HepG2 (cell line): ENCODE measurements around the gene NALCN. TPM values are rescaled to one million over a fixed set of nuclear protein-coding genes. Genes with fewer than 3 reads are reported as not detected.

Experiments used
- ATAC-seq: fragments of 200-7000 bp; cut with Tn5 transposase; 3 replicates; pipeline ENCODE4 v1.9.1; 2020; ENCODE audit warnings: mild to moderate bottlenecking, moderate library complexity
- BruUV-seq: library from RNA; stranded (reverse); fragments of 400-500 nt; replicated peaks from 2 replicates; lab custom pipeline; 2021; lab: Mats Ljungman, UMichigan
- CTCF ChIA-PET: fragments of 300-600 bp; formaldehyde crosslinking; extraction: SDS; loops from one replicate; lab custom pipeline; 2021; ENCODE audit warnings: low total read pairs, inconsistent platforms, low intra/inter-chr PET ratio; lab: Yijun Ruan, JAX
- POLR2A ChIA-PET: fragments of 350-600 bp; sonication (Branson Sonifier 250); formaldehyde crosslinking; loops from one replicate; lab custom pipeline; 2020; ENCODE audit warnings: antibody characterized with exemption, inconsistent platforms; lab: Yijun Ruan, JAX
- DNase-seq: peaks from one replicate; pipeline ENCODE4 v3.0.0-alpha.2; 2015; ENCODE audit warnings: low spot score
- FAIRE-seq: peaks from 3 replicates; lab custom pipeline; 2011; peaks lifted over from hg19 to GRCh38; lab: Jason Lieb, UNC
- H2AFZ ChIP-seq: one replicate; pipeline ENCODE4 v1.6.1; 2011; ENCODE audit warnings: low read length, inconsistent platforms
- H3K27ac ChIP-seq: fragments of 300-600 bp; 3 replicates; pipeline ENCODE4 v1.8.0; 2011; ENCODE audit warnings: mixed run types, mild to moderate bottlenecking, mixed read lengths, low read length, inconsistent platforms; ENCODE audit not compliant: insufficient read depth; ENCODE audit errors: extremely low read length
- H3K27me3 ChIP-seq, 2 experiments: fragments of 200-600 bp in 1 of 2; 2 replicates in 1 of 2; 3 replicates in 1 of 2; pipeline versions ENCODE4 v1.6.0 to v1.8.0; 2011; ENCODE audit warnings: low read length in 2 of 2, mild to moderate bottlenecking in 2 of 2, moderate library complexity in 2 of 2, inconsistent platforms in 1 of 2; ENCODE audit not compliant: insufficient read depth in 2 of 2, control insufficient read depth in 1 of 2
- H3K36me3 ChIP-seq, 2 experiments: fragments of 200-600 bp in 1 of 2; replicated peaks in 1 of 2; 2 replicates in 1 of 2; 3 replicates in 1 of 2; pipeline versions ENCODE4 v1.5.1 to v1.8.0; 2011; ENCODE audit warnings: low read length in 2 of 2, inconsistent platforms in 1 of 2; ENCODE audit not compliant: insufficient read depth in 2 of 2, control insufficient read depth in 1 of 2
- H3K4me1 ChIP-seq: 2 replicates; pipeline ENCODE4 v1.5.1; 2012; ENCODE audit warnings: low read length, inconsistent platforms; ENCODE audit not compliant: insufficient read depth
- H3K4me2 ChIP-seq: 2 replicates; pipeline ENCODE4 v1.6.0; 2011; ENCODE audit warnings: low read depth, low read length, inconsistent platforms
- H3K4me3 ChIP-seq, 3 experiments: fragments of 200-600 bp in 1 of 3; sonication (generic), shearing (Covaris generic) in 1 of 3; replicated peaks in 1 of 3; 2 replicates each; pipeline ENCODE4 v1.5.1; 2011 to 2016; ENCODE audit warnings: low read length in 3 of 3, inconsistent platforms in 2 of 3, low read depth in 2 of 3, mild to moderate bottlenecking in 2 of 3, control low read depth in 1 of 3, mixed read lengths in 1 of 3; ENCODE audit not compliant: insufficient read depth in 1 of 3
- H3K79me2 ChIP-seq: one replicate; pipeline ENCODE4 v1.6.1; 2011; ENCODE audit warnings: low read length, inconsistent platforms; ENCODE audit not compliant: insufficient read depth
- H3K9ac ChIP-seq: 2 replicates; pipeline ENCODE4 v1.6.0; 2011; ENCODE audit warnings: mild to moderate bottlenecking, low read depth, low read length, inconsistent platforms; ENCODE audit not compliant: insufficient read depth
- H3K9me3 ChIP-seq: 2 replicates; pipeline ENCODE4 v1.5.1; 2012; ENCODE audit warnings: mild to moderate bottlenecking, low read length
- H4K20me1 ChIP-seq: 2 replicates; pipeline ENCODE4 v1.6.0; 2011; ENCODE audit warnings: inconsistent platforms, mild to moderate bottlenecking, low read length, moderate library complexity; ENCODE audit not compliant: insufficient read depth
- CREB1 ChIP-seq, 2 experiments: fragments of 450-650 bp in 1 of 2; IDR thresholded peaks; 2 replicates each; pipeline ENCODE4 v1.6.1; 2016 to 2017; ENCODE audit warnings: control low read depth in 1 of 2, mild to moderate bottlenecking in 1 of 2, missing compliant biosample characterization in 1 of 2, missing genetic modification characterization in 1 of 2
- MAF1 ChIP-seq: sonication (generic); formaldehyde crosslinking; IDR thresholded peaks from 2 replicates; pipeline ENCODE4 v1.5.0; 2020; ENCODE audit warnings: missing genetic modification reagents, borderline replicate concordance
- MNT ChIP-seq: fragments of 450-650 bp; IDR thresholded peaks from 2 replicates; pipeline ENCODE4 v1.6.1; 2016
- SMC3 ChIP-seq: IDR thresholded peaks from 2 replicates; pipeline ENCODE4 v1.6.1; 2011; ENCODE audit warnings: low read length, improper control_type of control experiment
- ZKSCAN8 ChIP-seq: IDR thresholded peaks from 2 replicates; pipeline ENCODE4 v1.6.1; 2016; ENCODE audit warnings: borderline replicate concordance, missing genetic modification reagents, missing compliant biosample characterization
- ZNF256 ChIP-seq: sonication (generic); formaldehyde crosslinking; conservative IDR thresholded peaks from 2 replicates; pipeline ENCODE4 v1.4.0; 2020; ENCODE audit warnings: missing genetic modification reagents
- ZNF883 ChIP-seq: sonication (generic); formaldehyde crosslinking; IDR thresholded peaks from 2 replicates; pipeline ENCODE4 v1.5.1; 2020; ENCODE audit warnings: mild to moderate bottlenecking, missing genetic modification reagents; ENCODE audit errors: not compliant biosample characterization
- WGBS: methylation state at CpG from one replicate; pipeline ENCODE4 v1.1.6; 2017; ENCODE audit warnings: low lambda C conversion rate; 5-methylcytosine and 5-hydroxymethylcytosine counted together
- in situ Hi-C: cut with HindIII; loops from 2 replicates; pipeline ENCODE4 v1.10.0; 2017; ENCODE audit warnings: low pct_unique_long_range_greater_than_20kb; ENCODE audit not compliant: extremely low pct_ligation_motif_present
- intact Hi-C: fragments of 100-400 bp; cut with micrococcal nuclease; formaldehyde crosslinking; loops from one replicate; pipeline ENCODE4 v1.10.0; 2022; ENCODE audit not compliant: unreplicated experiment
- polyA plus RNA-seq, 8 experiments: library from polyadenylated mRNA; depleted of rRNA in 3 of 8; stranded (reverse) in 7 of 8; unstranded in 1 of 8; fragments of >200 nt; fragmentation: Illumina TruSeq in 4 of 8; extraction: Trizol in 4 of 8; gene quantifications; 2 replicates each; pipeline versions ENCODE4 v1.2.1 to v1.2.3, GENCODE V29; 2011 to 2016; ENCODE audit warnings: low read depth in 4 of 8, missing spikeins in 1 of 8, mixed read lengths in 1 of 8; ENCODE audit not compliant: insufficient read depth in 1 of 8
- total RNA-seq, 5 experiments: library from RNA; depleted of rRNA; stranded (reverse); fragments of >200 nt; fragmentation: Illumina TruSeq; extraction: Trizol; gene quantifications; 2 replicates each; pipeline ENCODE4 v1.2.3, GENCODE V29; 2016; ENCODE audit warnings: low read depth in 1 of 5
- TF ChIP-seq, protein P1 (sequence below): sonication (generic); formaldehyde crosslinking; IDR thresholded peaks from 2 replicates; pipeline ENCODE4 v1.5.1; 2020; ENCODE audit warnings: mild to moderate bottlenecking, missing genetic modification reagents, borderline replicate concordance
- TF ChIP-seq, protein P2 (sequence below): sonication (generic); formaldehyde crosslinking; IDR thresholded peaks from 2 replicates; pipeline ENCODE4 v1.4.0; 2020; ENCODE audit warnings: mild to moderate bottlenecking, missing genetic modification reagents

The NALCN gene
- total and polyA plus RNA-seq, 2 of the 13 experiments (the other 11 are each of a cell fraction or from before 2014, with no cell fraction given) = not detected

DNA sequence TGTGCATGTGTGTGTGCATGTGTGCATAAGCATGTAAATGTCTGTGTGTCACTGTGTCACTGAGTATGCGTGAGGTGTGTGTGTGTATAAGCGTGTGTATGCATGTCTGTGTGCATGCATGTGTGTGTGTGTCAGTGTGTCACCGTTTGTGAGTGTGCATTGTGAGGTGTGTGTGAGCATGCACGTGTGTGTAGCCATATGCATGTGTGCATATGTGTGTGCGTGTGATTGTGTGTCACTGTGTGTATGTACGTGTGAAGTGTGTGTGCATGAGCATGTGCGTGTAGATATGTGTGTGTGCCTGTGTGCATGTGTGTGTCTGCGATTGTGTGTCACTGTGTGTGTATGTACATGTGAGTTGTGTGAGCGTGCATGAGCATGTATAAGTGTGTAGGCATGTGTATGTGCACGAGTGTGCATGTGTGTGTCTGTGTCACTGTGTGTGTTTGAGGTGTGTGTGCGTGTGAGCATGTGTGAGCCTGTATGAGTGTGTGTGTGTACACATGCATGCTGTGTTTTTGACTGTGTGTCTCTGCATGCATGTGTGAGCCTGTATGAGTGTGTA is 144.5 kb downstream of the NALCN start:
- Histone ChIP-seq H3K27me3 (no peaks in the 10 kb centered on the region), H2AFZ (no peak overlapping the region), H3K4me3 (no peak overlapping the region), H3K9ac (no peak overlapping the region), H3K36me3 (no peaks in the 10 kb centered on the region), H3K9me3 (no peaks in the 10 kb centered on the region), H3K27ac (no peak overlapping the region), H3K79me2 (no peaks in the 10 kb centered on the region), H3K4me2 (no peak overlapping the region), H3K4me1 (no peaks in the 10 kb centered on the region), H4K20me1 (no peaks in the 10 kb centered on the region)
- FAIRE-seq (peak; percentile 18), DNase-seq (no peak), ATAC-seq (no peak)
- 22% methylated on average over 11 of the region's 11 CpGs for WGBS
- intact Hi-C loops = no loop called here
- CTCF ChIA-PET = no interaction called here
- TF ChIP-seq CREB1 (IDR thresholded peaks at IDR 0.05) (0 out of 2 replicates have a peak, but pooled peaks have one; percentile 9), CREB1 (CRISPR knock-in tag; IDR thresholded peaks at IDR 0.05) (no peak), MAF1 (CRISPR knock-in tag) (no peak), MNT (peak; percentile 91)
- POLR2A ChIA-PET = no interaction called here
- in situ Hi-C loops = no loop called here
- BruUV-seq = no TSS peak

- ATAC-seq (no peak), DNase-seq (no peak), FAIRE-seq (no peak)
- no TSS peak for BruUV-seq
- CTCF ChIA-PET = no interaction called here
- no peaks in the 10 kb centered on the region for H3K79me2 ChIP-seq
- H3K9me3 ChIP-seq = no peaks in the 10 kb centered on the region
- no peaks in the 10 kb centered on the region for H3K4me1 ChIP-seq
- 23% methylated on average over 1 of the region's 5 CpGs for WGBS
- no peak overlapping the region for H3K27ac ChIP-seq
- H3K4me2 ChIP-seq = no peak overlapping the region
- no peaks in the 10 kb centered on the region for H4K20me1 ChIP-seq
- H3K4me3 ChIP-seq = no peak overlapping the region
- in situ Hi-C loops = no loop called here
- no peak overlapping the region for H3K9ac ChIP-seq
- intact Hi-C loops = no loop called here
- POLR2A ChIA-PET = no interaction called here
- H3K27me3 ChIP-seq = no peaks in the 10 kb centered on the region
- H3K36me3 ChIP-seq = no peaks in the 10 kb centered on the region
- H2AFZ ChIP-seq = no peak overlapping the region
- TF ChIP-seq SMC3 (no peak), ZKSCAN8 (CRISPR knock-in tag) (no peak), ZNF256 (no peak), ZNF883 (CRISPR knock-in tag) (no peak)
- TF ChIP-seq, protein P1, sequence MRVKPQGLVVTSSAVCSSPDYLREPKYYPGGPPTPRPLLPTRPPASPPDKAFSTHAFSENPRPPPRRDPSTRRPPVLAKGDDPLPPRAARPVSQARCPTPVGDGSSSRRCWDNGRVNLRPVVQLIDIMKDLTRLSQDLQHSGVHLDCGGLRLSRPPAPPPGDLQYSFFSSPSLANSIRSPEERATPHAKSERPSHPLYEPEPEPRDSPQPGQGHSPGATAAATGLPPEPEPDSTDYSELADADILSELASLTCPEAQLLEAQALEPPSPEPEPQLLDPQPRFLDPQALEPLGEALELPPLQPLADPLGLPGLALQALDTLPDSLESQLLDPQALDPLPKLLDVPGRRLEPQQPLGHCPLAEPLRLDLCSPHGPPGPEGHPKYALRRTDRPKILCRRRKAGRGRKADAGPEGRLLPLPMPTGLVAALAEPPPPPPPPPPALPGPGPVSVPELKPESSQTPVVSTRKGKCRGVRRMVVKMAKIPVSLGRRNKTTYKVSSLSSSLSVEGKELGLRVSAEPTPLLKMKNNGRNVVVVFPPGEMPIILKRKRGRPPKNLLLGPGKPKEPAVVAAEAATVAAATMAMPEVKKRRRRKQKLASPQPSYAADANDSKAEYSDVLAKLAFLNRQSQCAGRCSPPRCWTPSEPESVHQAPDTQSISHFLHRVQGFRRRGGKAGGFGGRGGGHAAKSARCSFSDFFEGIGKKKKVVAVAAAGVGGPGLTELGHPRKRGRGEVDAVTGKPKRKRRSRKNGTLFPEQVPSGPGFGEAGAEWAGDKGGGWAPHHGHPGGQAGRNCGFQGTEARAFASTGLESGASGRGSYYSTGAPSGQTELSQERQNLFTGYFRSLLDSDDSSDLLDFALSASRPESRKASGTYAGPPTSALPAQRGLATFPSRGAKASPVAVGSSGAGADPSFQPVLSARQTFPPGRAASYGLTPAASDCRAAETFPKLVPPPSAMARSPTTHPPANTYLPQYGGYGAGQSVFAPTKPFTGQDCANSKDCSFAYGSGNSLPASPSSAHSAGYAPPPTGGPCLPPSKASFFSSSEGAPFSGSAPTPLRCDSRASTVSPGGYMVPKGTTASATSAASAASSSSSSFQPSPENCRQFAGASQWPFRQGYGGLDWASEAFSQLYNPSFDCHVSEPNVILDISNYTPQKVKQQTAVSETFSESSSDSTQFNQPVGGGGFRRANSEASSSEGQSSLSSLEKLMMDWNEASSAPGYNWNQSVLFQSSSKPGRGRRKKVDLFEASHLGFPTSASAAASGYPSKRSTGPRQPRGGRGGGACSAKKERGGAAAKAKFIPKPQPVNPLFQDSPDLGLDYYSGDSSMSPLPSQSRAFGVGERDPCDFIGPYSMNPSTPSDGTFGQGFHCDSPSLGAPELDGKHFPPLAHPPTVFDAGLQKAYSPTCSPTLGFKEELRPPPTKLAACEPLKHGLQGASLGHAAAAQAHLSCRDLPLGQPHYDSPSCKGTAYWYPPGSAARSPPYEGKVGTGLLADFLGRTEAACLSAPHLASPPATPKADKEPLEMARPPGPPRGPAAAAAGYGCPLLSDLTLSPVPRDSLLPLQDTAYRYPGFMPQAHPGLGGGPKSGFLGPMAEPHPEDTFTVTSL (CRISPR knock-in tag) = no peak
- TF ChIP-seq, protein P2, sequence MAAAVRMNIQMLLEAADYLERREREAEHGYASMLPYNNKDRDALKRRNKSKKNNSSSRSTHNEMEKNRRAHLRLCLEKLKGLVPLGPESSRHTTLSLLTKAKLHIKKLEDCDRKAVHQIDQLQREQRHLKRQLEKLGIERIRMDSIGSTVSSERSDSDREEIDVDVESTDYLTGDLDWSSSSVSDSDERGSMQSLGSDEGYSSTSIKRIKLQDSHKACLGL (CRISPR knock-in tag) = no peak
Observed at GRCh38 chr13:101267656-101268055, 148.7 kb downstream of the NALCN start.
